Thoracic aorta (tissue), 2 donors: Measurements from ENCODE around the gene KCNN3. TPM values are rescaled to one million over a fixed set of nuclear protein-coding genes. Genes with fewer than 3 reads are reported as not detected.
A peak's percentile ranks its signal among the peaks of the same experiment; 100 is the strongest.

Experiments
- ATAC-seq: fragments of 150-250 bp; one replicate; pipeline ENCODE4 v1.8.0; 2017; ENCODE audit warnings: low read depth; ENCODE audit not compliant: insufficient number of reproducible peaks, low FRiP score
- DNase-seq: peaks from one replicate; pipeline ENCODE4 v3.0.0-alpha.2; 2020; ENCODE audit warnings: low spot score
- H3K27ac ChIP-seq, 2 donors: fragments of 200-600 bp; sonication (generic); 1 replicate in 1 of 2; 2 replicates in 1 of 2; pipeline ENCODE4 v1.5.1; 2016; ENCODE audit warnings: mild to moderate bottlenecking in 2 of 2, moderate library complexity in 2 of 2
- H3K27me3 ChIP-seq: fragments of 200-600 bp; sonication (generic); replicated peaks from 2 replicates; pipeline ENCODE4 v1.6.0; 2016; ENCODE audit warnings: mild to moderate bottlenecking; ENCODE audit not compliant: insufficient read depth
- H3K36me3 ChIP-seq: fragments of 200-600 bp; sonication (generic); one replicate; pipeline ENCODE4 v1.5.1; 2016
- H3K4me1 ChIP-seq, 2 donors: fragments of 200-600 bp; sonication (generic); 1 replicate in 1 of 2; 2 replicates in 1 of 2; pipeline versions ENCODE4 v1.5.1 to v1.6.0; 2016; ENCODE audit warnings: low read depth in 2 of 2, mild to moderate bottlenecking in 1 of 2; ENCODE audit not compliant: control insufficient read depth in 1 of 2
- H3K4me3 ChIP-seq: fragments of 200-600 bp; sonication (generic); 2 replicates; pipeline ENCODE4 v1.5.1; 2016; ENCODE audit warnings: mild to moderate bottlenecking
- H3K9me3 ChIP-seq: fragments of 200-600 bp; sonication (generic); 2 replicates; pipeline ENCODE4 v1.5.1; 2016
- CTCF ChIP-seq: fragments of 200-600 bp; sonication (generic); IDR thresholded peaks from one replicate; pipeline ENCODE4 v1.5.1; 2019; ENCODE audit warnings: antibody characterized with exemption
- total RNA-seq, 2 donors: library from RNA; depleted of rRNA; stranded (reverse); fragments of >200 nt; gene quantifications; one replicate each; pipeline versions ENCODE4 v1.1.0 to v1.2.3, GENCODE V29; 2016

KCNN3 gene
- 1 to 10 TPM in 1 of 2 donors, under 1 TPM in 1; 0.95 to 1.8 TPM for total RNA-seq

- Histone ChIP-seq H3K4me1 (peaks cover 4 to 27% of the 10 kb centered on the region in 2 donors), H3K36me3 (no peaks in the 10 kb centered on the region), H3K27me3 (no peaks in the 10 kb centered on the region), H3K27ac (no peak within 1 kb of the TSS), H3K9me3 (no peaks in the 10 kb centered on the region), H3K4me3 (peak within 1 kb of the TSS; percentile 68)
- ATAC-seq, result peak; percentile 74
- peak; percentile 77 for DNase-seq
- TF ChIP-seq CTCF, result no peak
Measured at GRCh38 chr1:154870115-154870571, at the start of gene KCNN3. KCNN3 (minus strand) TSS chr1:154870281; CDS start chr1:154869964, 317 bp downstream.

GRCh38 chr1:154913273-154913672 lies 43.2 kb upstream of the KCNN3 start:
- H3K4me3 ChIP-seq, result no peak overlapping the region

GRCh38 chr1:154912755-154913154 lies 42.7 kb upstream of the KCNN3 start:
- DNase-seq, result no peak
- Histone ChIP-seq H3K36me3 (no peaks in the 10 kb centered on the region), H3K4me3 (no peak overlapping the region), H3K27ac (no peak overlapping the region), H3K4me1 (no peaks in the 10 kb centered on the region), H3K9me3 (no peaks in the 10 kb centered on the region), H3K27me3 (no peaks in the 10 kb centered on the region)
- ATAC-seq, result no peak
- no peak for TF ChIP-seq CTCF

More at GRCh38 chr1:154913273-154913672, 43.2 kb upstream of the KCNN3 start:
- Histone ChIP-seq H3K9me3 (no peaks in the 10 kb centered on the region), H3K4me1 (no peaks in the 10 kb centered on the region), H3K27me3 (no peaks in the 10 kb centered on the region), H3K36me3 (no peaks in the 10 kb centered on the region), H3K27ac (no peak overlapping the region)
- TF ChIP-seq CTCF, result no peak
- ATAC-seq, result no peak
- no peak for DNase-seq

GRCh38 chr1:154911691-154912550 lies 41.8 kb upstream of the KCNN3 start:
- Histone ChIP-seq H3K4me1 (no peaks in the 10 kb centered on the region), H3K27ac (no peak overlapping the region), H3K9me3 (no peaks in the 10 kb centered on the region), H3K27me3 (no peaks in the 10 kb centered on the region), H3K4me3 (no peak overlapping the region), H3K36me3 (no peaks in the 10 kb centered on the region)
- DNase-seq (no peak), ATAC-seq (no peak)
- TF ChIP-seq CTCF, result no peak

GRCh38 chr1:154910851-154911250 lies 40.8 kb upstream of the KCNN3 start:
- Histone ChIP-seq H3K4me1 (no peaks in the 10 kb centered on the region), H3K4me3 (no peak overlapping the region), H3K36me3 (no peaks in the 10 kb centered on the region), H3K27me3 (no peaks in the 10 kb centered on the region), H3K9me3 (no peaks in the 10 kb centered on the region), H3K27ac (no peak overlapping the region)
- TF ChIP-seq CTCF, result no peak
- DNase-seq, result no peak
- ATAC-seq, result no peak
